ENCODE data around the gene EIF6.

Gene EIF6

GRCh38 chr20:35305682-35306556, 21.3 kb upstream of the EIF6 start:
- Mint-ChIP-seq H3K27me3 (no peaks in the 10 kb centered on the region), H3K27ac (peak overlapping the region; percentile 49 to 65), H3K4me3 (no peak overlapping the region), H3K36me3 (ENCODE audit: insufficient read depth) (peaks cover 8% of the 10 kb centered on the region), H3K9me3 (no peaks in the 10 kb centered on the region), H3K4me1 (ENCODE audit: low read depth in 2 of 2) (peaks cover 5 to 9% of the 10 kb centered on the region in 2 donors)
- DNase-seq (no peak), ATAC-seq (replicated peaks) (no peak)

DNA sequence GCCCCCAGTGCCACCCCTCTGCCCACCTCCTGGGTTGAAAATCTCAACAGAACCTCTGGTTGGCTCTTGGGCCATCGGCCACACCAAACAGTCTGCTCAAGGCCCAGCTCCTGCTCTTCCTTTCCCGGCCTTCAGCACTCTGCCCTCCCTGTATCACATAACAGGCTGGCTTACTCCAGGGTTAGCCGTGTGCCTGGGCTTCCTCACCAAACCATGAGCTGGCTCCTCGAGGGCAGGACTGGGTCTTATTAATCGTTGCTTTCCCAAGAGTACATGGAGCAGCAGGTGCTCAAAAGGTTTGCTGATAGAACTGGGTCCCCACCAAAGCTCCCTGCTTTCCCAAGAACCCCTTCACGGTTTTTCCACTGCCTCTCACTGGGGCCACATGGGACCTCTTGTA, 20.4 kb upstream of the EIF6 start:
- Mint-ChIP-seq H3K27ac (peak overlapping the region; percentile 36 to 65), H3K36me3 (ENCODE audit: insufficient read depth) (peaks cover 8% of the 10 kb centered on the region), H3K4me1 (ENCODE audit: low read depth in 2 of 2) (peaks cover 5 to 9% of the 10 kb centered on the region in 2 donors), H3K27me3 (no peaks in the 10 kb centered on the region), H3K9me3 (no peaks in the 10 kb centered on the region), H3K4me3 (no peak overlapping the region)
- DNase-seq (no peak), ATAC-seq (replicated peaks) (no peak)

DNA sequence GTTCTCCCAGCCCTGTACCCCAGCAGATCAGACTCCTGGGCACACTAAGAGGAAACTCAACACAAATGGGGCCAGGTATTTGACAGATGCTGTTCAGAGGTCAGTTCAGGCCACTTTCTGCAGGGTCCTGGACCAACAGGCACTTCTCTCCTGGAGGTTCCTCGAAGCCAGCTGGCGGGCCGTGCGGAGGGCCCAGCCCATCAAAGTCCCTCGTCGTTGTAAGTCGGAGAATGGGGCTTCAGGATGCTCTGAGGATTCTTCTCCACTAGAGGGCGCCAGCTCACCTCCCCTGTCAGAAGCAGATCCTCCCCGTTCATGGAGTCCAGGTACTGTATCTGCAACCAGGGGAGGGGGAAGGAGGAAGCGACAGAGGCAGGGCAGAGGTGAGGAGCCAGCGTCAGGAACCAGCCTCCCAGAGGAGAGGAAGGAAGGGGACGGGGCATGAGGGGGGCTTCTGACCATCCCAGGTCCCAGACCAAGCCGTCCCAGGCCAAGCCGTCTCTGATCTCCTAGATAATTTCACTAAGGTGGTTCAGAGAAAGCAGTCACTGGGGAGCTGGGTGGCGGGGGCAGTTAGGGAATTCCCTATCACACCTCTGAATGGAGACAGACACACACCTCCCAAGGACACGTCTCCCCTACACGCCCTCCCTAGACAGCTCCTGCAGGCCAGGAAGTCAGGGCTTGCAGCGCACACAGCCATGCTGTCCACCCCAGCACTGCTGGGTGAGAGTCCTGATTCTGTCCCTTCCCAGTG, 19.3 kb upstream of the EIF6 start:
- Mint-ChIP-seq H3K4me3 (no peak overlapping the region), H3K36me3 (ENCODE audit: insufficient read depth) (peaks cover 3% of the 10 kb centered on the region), H3K4me1 (ENCODE audit: low read depth in 2 of 2) (peaks cover 5 to 9% of the 10 kb centered on the region in 2 donors), H3K27ac (peak overlapping the region; percentile 36 to 65), H3K27me3 (no peaks in the 10 kb centered on the region), H3K9me3 (no peaks in the 10 kb centered on the region)
- DNase-seq, result peak; percentile 82 to 83 (median 83)
- peak; percentile 96 for ATAC-seq (replicated peaks)

DNA sequence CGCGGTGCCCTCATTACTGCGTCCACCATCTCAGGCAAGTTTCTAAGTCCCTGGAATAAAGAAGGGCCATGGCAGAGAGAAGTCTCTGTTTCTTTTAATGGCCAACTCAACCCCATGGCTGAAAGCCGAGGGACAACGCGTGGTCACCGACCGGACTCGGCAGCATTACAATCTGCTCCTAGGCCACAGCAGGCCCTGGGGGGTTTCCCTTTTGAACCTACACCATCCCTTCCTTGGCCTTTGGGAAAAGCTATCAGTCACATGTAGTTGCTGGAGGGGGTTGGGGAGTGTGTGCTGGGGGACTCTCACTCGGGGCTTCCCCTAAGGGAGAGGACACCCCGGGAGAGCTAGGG, 18.8 kb upstream of the EIF6 start:
- no peaks in the 10 kb centered on the region for H3K9me3 Mint-ChIP-seq
- DNase-seq (no peak), ATAC-seq (replicated peaks) (no peak)
- peaks cover 5 to 9% of the 10 kb centered on the region in 2 donors for H3K4me1 Mint-ChIP-seq (ENCODE audit: low read depth in 2 of 2)
- no peaks in the 10 kb centered on the region for H3K27me3 Mint-ChIP-seq
- peaks cover 3% of the 10 kb centered on the region for H3K36me3 Mint-ChIP-seq (ENCODE audit: insufficient read depth)
- H3K4me3 Mint-ChIP-seq, result no peak overlapping the region
- H3K27ac Mint-ChIP-seq, result peak overlapping the region in 1 of 2 donors; percentile 65

GRCh38 chr20:35302421-35303335, 18.1 kb upstream of the EIF6 start:
- H3K36me3 Mint-ChIP-seq (ENCODE audit: insufficient read depth), result peaks cover 3% of the 10 kb centered on the region
- peaks cover 5 to 9% of the 10 kb centered on the region in 2 donors for H3K4me1 Mint-ChIP-seq (ENCODE audit: low read depth in 2 of 2)
- H3K9me3 Mint-ChIP-seq, result no peaks in the 10 kb centered on the region
- no peak for DNase-seq
- ATAC-seq (replicated peaks), result no peak
- H3K27ac Mint-ChIP-seq, result no peak overlapping the region
- H3K27me3 Mint-ChIP-seq, result no peaks in the 10 kb centered on the region
- no peak overlapping the region for H3K4me3 Mint-ChIP-seq

- Mint-ChIP-seq H3K9me3 (no peaks in the 10 kb centered on the region), H3K27ac (no peak overlapping the region), H3K27me3 (peaks cover 0 to 2% of the 10 kb centered on the region in 2 donors), H3K4me3 (no peak overlapping the region), H3K4me1 (ENCODE audit: low read depth in 2 of 2) (peaks cover 5 to 9% of the 10 kb centered on the region in 2 donors), H3K36me3 (ENCODE audit: insufficient read depth) (no peaks in the 10 kb centered on the region)
- no peak for ATAC-seq (replicated peaks)
- DNase-seq, result no peak
Observed at GRCh38 chr20:35301426-35301825, 16.9 kb upstream of the EIF6 start.

DNA sequence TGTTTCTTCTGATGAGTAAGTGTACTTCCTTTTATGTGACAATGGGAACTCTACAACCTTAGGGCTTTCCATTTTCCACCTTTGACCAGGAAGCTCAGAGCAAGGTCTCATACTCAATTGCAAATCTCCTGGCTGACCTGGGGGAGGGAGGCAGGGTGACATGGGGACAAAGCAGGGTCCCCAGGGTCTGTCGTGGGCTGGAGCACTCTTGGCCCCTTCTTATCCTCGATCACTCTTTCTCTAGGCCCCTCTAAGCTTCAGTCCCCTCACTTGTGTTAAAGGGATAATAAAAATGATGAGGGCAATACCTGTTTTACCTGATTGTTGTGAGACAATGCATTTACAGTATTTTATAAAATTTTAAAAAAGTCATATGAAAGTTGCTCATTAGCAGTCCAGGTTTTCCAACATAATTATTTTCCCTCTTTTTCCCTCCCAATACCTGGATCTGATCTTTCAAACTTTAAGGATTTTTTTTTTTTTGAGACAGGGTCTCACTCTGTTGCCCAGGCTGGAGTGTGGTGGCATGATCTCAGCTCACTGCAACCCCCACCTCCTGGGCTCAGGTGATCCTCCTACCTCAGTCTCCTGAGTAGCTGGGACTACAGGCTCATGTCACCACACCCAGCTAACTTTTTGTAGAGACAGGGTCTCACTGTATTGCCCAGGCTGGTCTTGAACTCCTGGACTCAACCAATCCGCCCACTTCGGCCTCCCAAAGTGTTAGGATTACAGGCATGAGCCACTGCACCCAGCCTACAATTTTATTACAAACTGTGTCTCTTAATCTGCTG, 16.1 kb upstream of the EIF6 start:
- Mint-ChIP-seq H3K4me1 (ENCODE audit: low read depth in 2 of 2) (peaks cover 5 to 9% of the 10 kb centered on the region in 2 donors), H3K36me3 (ENCODE audit: insufficient read depth) (no peaks in the 10 kb centered on the region), H3K27me3 (peaks cover 3 to 10% of the 10 kb centered on the region in 2 donors), H3K4me3 (no peak overlapping the region), H3K27ac (no peak overlapping the region), H3K9me3 (no peaks in the 10 kb centered on the region)
- no peak for DNase-seq
- ATAC-seq (replicated peaks), result no peak

GRCh38 chr20:35299780-35300179, 15.2 kb upstream of the EIF6 start:
- no peak for DNase-seq
- no peak for ATAC-seq (replicated peaks)
- H3K9me3 Mint-ChIP-seq, result no peaks in the 10 kb centered on the region
- no peak overlapping the region for H3K4me3 Mint-ChIP-seq
- H3K27me3 Mint-ChIP-seq, result peaks cover 11 to 18% of the 10 kb centered on the region in 2 donors
- peaks cover 5 to 10% of the 10 kb centered on the region in 2 donors for H3K4me1 Mint-ChIP-seq (ENCODE audit: low read depth in 2 of 2)
- H3K36me3 Mint-ChIP-seq (ENCODE audit: insufficient read depth), result no peaks in the 10 kb centered on the region
- H3K27ac Mint-ChIP-seq, result no peak overlapping the region

GRCh38 chr20:35298264-35298663, 13.7 kb upstream of the EIF6 start:
- DNase-seq (no peak), ATAC-seq (replicated peaks) (no peak)
- Mint-ChIP-seq H3K9me3 (no peaks in the 10 kb centered on the region), H3K4me1 (ENCODE audit: low read depth in 2 of 2) (peaks cover 0 to 4% of the 10 kb centered on the region in 2 donors), H3K27ac (peak overlapping the region in 1 of 2 donors; percentile 67), H3K4me3 (no peak overlapping the region), H3K27me3 (peaks cover 25 to 32% of the 10 kb centered on the region in 2 donors), H3K36me3 (ENCODE audit: insufficient read depth) (peaks cover 5% of the 10 kb centered on the region)

GRCh38 chr20:35297740-35298139, 13.2 kb upstream of the EIF6 start:
- ATAC-seq (replicated peaks), result no peak
- peaks cover 5% of the 10 kb centered on the region for H3K36me3 Mint-ChIP-seq (ENCODE audit: insufficient read depth)
- H3K4me3 Mint-ChIP-seq, result no peak overlapping the region
- H3K9me3 Mint-ChIP-seq, result no peaks in the 10 kb centered on the region
- H3K4me1 Mint-ChIP-seq (ENCODE audit: low read depth in 2 of 2), result peaks cover 0 to 4% of the 10 kb centered on the region in 2 donors
- H3K27me3 Mint-ChIP-seq, result peaks cover 30 to 37% of the 10 kb centered on the region in 2 donors
- H3K27ac Mint-ChIP-seq, result no peak overlapping the region
- DNase-seq, result no peak

DNA sequence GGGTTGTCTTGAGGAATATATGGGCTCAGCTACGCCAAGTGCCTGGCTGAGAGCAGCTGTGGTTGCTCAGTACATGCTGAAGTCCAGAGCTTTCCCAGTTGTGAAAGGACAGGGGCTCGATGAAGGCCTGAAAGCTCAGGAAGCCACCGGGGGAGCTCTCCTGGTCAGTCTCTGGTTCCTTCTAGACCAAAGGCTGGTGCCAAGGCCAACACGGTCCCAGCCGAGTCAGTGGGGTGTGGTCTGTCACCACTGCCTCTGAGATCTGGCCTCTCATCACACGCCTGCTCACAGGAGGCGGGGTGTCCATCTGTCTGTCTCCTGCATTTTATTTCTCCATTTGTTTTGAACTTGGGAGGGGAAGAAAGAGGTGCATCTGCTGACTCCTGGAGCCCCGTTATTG, 12.6 kb upstream of the EIF6 start:
- H3K36me3 Mint-ChIP-seq (ENCODE audit: insufficient read depth), result peaks cover 5% of the 10 kb centered on the region
- DNase-seq, result no peak
- H3K4me3 Mint-ChIP-seq, result no peak overlapping the region
- ATAC-seq (replicated peaks), result no peak
- H3K27me3 Mint-ChIP-seq, result peaks cover 34 to 43% of the 10 kb centered on the region in 2 donors
- no peak overlapping the region for H3K27ac Mint-ChIP-seq
- H3K9me3 Mint-ChIP-seq, result no peaks in the 10 kb centered on the region
- peaks cover 0 to 4% of the 10 kb centered on the region in 2 donors for H3K4me1 Mint-ChIP-seq (ENCODE audit: low read depth in 2 of 2)

DNA sequence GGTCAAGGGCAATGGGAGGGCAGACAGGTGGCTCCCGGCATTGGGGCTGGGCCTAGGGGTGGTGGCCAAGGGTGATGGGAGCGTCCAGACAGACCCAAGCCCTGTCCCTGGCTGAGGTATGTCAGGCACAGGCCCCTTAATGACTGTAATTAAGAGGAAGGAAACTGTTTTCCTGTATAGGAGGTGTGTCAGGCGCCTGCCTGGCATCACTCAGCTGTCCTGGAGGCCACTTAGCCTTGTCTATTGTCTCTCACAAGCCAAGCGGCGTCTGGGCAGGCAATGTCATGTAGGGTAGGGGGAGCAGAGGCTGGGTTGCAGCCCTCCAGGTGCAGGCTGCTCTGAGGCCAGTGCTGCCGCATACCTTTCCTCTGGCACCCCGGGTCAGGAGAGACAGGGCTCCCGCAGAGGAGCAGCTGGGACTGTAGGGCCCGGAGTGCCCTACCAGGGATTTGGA, 11.6 kb upstream of the EIF6 start:
- Mint-ChIP-seq H3K27me3 (peaks cover 34 to 44% of the 10 kb centered on the region in 2 donors), H3K27ac (peak overlapping the region in 1 of 2 donors; percentile 57), H3K4me1 (ENCODE audit: low read depth in 2 of 2) (peaks cover 0 to 4% of the 10 kb centered on the region in 2 donors), H3K4me3 (no peak overlapping the region), H3K36me3 (ENCODE audit: insufficient read depth) (peaks cover 7% of the 10 kb centered on the region), H3K9me3 (no peaks in the 10 kb centered on the region)
- no peak for DNase-seq
- no peak for ATAC-seq (replicated peaks)
